Trophoblast cell (in vitro differentiated cells and primary cell): ENCODE data around the gene RNF167.

Source experiments
- DNase-seq, 2 donors: peaks; one replicate each; pipeline ENCODE4 v3.0.0-alpha.2; 2016
- H2AFZ ChIP-seq: 2 replicates; pipeline ENCODE4 v1.6.1; 2013; ENCODE audit warnings: low read length, moderate library complexity, mild to moderate bottlenecking; ENCODE audit not compliant: insufficient read depth, poor library complexity
- H2AK5ac ChIP-seq: 2 replicates; pipeline ENCODE4 v1.6.1; 2013; ENCODE audit warnings: mild to moderate bottlenecking, low read length
- H2BK120ac ChIP-seq: 2 replicates; pipeline ENCODE4 v1.6.1; 2013; ENCODE audit warnings: low read length, mild to moderate bottlenecking, moderate library complexity; ENCODE audit not compliant: insufficient read depth, poor library complexity
- H2BK12ac ChIP-seq: 2 replicates; pipeline ENCODE4 v1.6.1; 2013; ENCODE audit warnings: mild to moderate bottlenecking, low read length, moderate library complexity
- H2BK5ac ChIP-seq: 2 replicates; pipeline ENCODE4 v1.6.1; 2013; ENCODE audit warnings: low read length, low read depth, moderate library complexity, mild to moderate bottlenecking; ENCODE audit not compliant: poor library complexity
- H3K14ac ChIP-seq: 2 replicates; pipeline ENCODE4 v1.6.1; 2013; ENCODE audit warnings: mild to moderate bottlenecking, low read length
- H3K18ac ChIP-seq: 2 replicates; pipeline ENCODE4 v1.6.1; 2013; ENCODE audit warnings: mild to moderate bottlenecking, low read length
- H3K23ac ChIP-seq: 2 replicates; pipeline ENCODE4 v1.6.1; 2013; ENCODE audit warnings: low read length
- H3K27ac ChIP-seq: 2 replicates; pipeline ENCODE4 v1.5.1; 2013; ENCODE audit warnings: low read depth, mild to moderate bottlenecking, inconsistent platforms, low read length, moderate library complexity
- H3K27me3 ChIP-seq: 2 replicates; pipeline ENCODE4 v1.6.1; 2013; ENCODE audit warnings: inconsistent platforms, mild to moderate bottlenecking, low read length, moderate library complexity; ENCODE audit not compliant: insufficient read depth
- H3K36me3 ChIP-seq, 2 experiments: 1 replicate in 1 of 2; 2 replicates in 1 of 2; pipeline ENCODE4 v1.6.1; 2013; ENCODE audit warnings: low read length in 2 of 2, mild to moderate bottlenecking in 2 of 2, moderate library complexity in 1 of 2; ENCODE audit not compliant: insufficient read depth in 2 of 2, control insufficient read depth in 1 of 2
- H3K4ac ChIP-seq: 2 replicates; pipeline ENCODE4 v1.6.1; 2013; ENCODE audit warnings: low read depth, mild to moderate bottlenecking, low read length, moderate library complexity
- H3K4me1 ChIP-seq, 2 experiments: 1 replicate in 1 of 2; 2 replicates in 1 of 2; pipeline ENCODE4 v1.6.1; 2013; ENCODE audit warnings: low read length in 2 of 2, mild to moderate bottlenecking in 2 of 2, moderate library complexity in 1 of 2; ENCODE audit not compliant: insufficient read depth in 2 of 2, control insufficient read depth in 1 of 2
- H3K4me2 ChIP-seq: 2 replicates; pipeline ENCODE4 v1.6.1; 2013; ENCODE audit warnings: inconsistent platforms, mild to moderate bottlenecking, low read length, moderate library complexity
- H3K4me3 ChIP-seq: 2 replicates; pipeline ENCODE4 v1.5.1; 2013; ENCODE audit warnings: mild to moderate bottlenecking, low read depth, low read length, inconsistent platforms
- H3K79me1 ChIP-seq: one replicate; pipeline ENCODE4 v1.6.1; 2013; ENCODE audit warnings: low read length
- H3K79me2 ChIP-seq: 2 replicates; pipeline ENCODE4 v1.6.1; 2013; ENCODE audit warnings: low read length, mild to moderate bottlenecking; ENCODE audit not compliant: control insufficient read depth, insufficient read depth, poor library complexity
- H3K9ac ChIP-seq: 2 replicates; pipeline ENCODE4 v1.6.1; 2013; ENCODE audit warnings: mild to moderate bottlenecking, low read length
- H3K9me3 ChIP-seq: 2 replicates; pipeline ENCODE4 v1.6.1; 2013; ENCODE audit warnings: low read depth, mild to moderate bottlenecking, control low read depth, inconsistent platforms, low read length; ENCODE audit not compliant: insufficient read depth
- H4K12ac ChIP-seq: 2 replicates; pipeline ENCODE4 v1.6.1; 2013; ENCODE audit warnings: low read depth, mild to moderate bottlenecking, low read length, moderate library complexity
- H4K8ac ChIP-seq: 2 replicates; pipeline ENCODE4 v1.6.1; 2013; ENCODE audit warnings: low read depth, mild to moderate bottlenecking, low read length, moderate library complexity
- H4K91ac ChIP-seq: one replicate; pipeline ENCODE4 v1.6.1; 2013; ENCODE audit warnings: low read depth, mild to moderate bottlenecking, low read length, moderate library complexity
- WGBS: extraction: QIAGEN DNeasy Blood & Tissue Kit; methylation state at CpG from one replicate; pipeline ENCODE4 v1.1.7; 2013; ENCODE audit warnings: missing lambda C conversion rate; ENCODE audit not compliant: insufficient read length, insufficient coverage; ENCODE audit errors: extremely low coverage; 5-methylcytosine and 5-hydroxymethylcytosine counted together

Gene RNF167

GRCh38 chr17:4965311-4965986 is 25.4 kb downstream of the RNF167 start:
- Histone ChIP-seq H3K4me3 (no peak overlapping the region), H3K4ac (no peak overlapping the region), H3K79me1 (peaks cover 27% of the 10 kb centered on the region), H3K4me1 (peaks cover 15 to 20% of the 10 kb centered on the region in 2 experiments), H3K4me2 (no peak overlapping the region), H3K23ac (no peak overlapping the region), H2BK12ac (no peak overlapping the region), H3K9ac (no peak overlapping the region), H4K12ac (no peak overlapping the region), H3K9me3 (no peaks in the 10 kb centered on the region), H2BK5ac (no peak overlapping the region), H3K14ac (no peak overlapping the region), H3K27ac (no peak overlapping the region), H2AFZ (no peak overlapping the region), H4K8ac (no peak overlapping the region), H2AK5ac (no peak overlapping the region), H2BK120ac (no peak overlapping the region), H3K79me2 (peaks cover 19% of the 10 kb centered on the region), H3K27me3 (no peaks in the 10 kb centered on the region), H4K91ac (no peak overlapping the region), H3K18ac (no peak overlapping the region), H3K36me3 (peaks cover 12 to 14% of the 10 kb centered on the region in 2 experiments)
- peak; percentile 86 to 89 for DNase-seq
- WGBS: no CpG with 5 or more reads among the region's 15 CpGs

DNA sequence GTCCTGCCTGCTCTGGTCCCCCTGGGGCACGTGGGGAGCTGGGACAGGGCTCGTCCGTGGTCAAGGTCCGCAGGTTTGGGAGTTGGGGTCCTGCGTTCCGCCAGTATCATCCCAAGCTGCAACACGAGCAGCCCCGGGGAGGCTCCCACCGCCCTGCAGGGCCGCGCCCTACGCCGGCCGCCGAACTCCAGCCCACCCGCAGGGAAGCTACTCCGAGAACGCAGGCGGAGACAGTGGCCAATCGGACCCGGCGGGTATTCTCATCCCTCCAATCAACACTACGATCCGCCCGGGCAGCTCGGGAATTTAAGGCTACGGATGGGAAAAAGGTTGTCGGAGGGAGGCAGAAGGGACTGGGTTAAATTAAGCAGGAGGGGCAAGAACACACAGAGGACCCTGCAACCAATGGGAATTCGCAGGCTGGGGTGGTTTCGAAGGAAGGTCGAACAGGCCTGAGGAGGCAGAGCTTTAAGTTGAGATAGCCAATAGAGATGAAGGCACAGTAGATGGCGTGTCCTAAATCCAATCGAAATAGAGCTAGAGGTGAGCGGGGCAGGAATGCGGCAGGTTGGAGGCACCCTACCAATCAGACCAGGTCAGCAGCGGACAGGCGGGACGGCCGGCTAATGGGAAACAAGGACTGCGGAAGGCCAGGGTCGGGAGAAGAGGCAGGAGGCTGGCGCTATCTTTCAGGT is 26.9 kb downstream of the RNF167 start:
- H3K4ac ChIP-seq: peak overlapping the region; percentile 76
- H4K91ac ChIP-seq: peak overlapping the region; percentile 98
- peak overlapping the region; percentile 93 for H3K14ac ChIP-seq
- peak overlapping the region; percentile 99 for H3K27ac ChIP-seq
- H3K4me1 ChIP-seq: peaks cover 15 to 20% of the 10 kb centered on the region in 2 experiments
- DNase-seq: peak; percentile 99 to 100
- peak overlapping the region; percentile 93 for H4K12ac ChIP-seq
- no CpG with 5 or more reads among the region's 42 CpGs for WGBS
- peaks cover 9 to 15% of the 10 kb centered on the region in 2 experiments for H3K36me3 ChIP-seq
- H2AK5ac ChIP-seq: peak overlapping the region; percentile 94
- no peak overlapping the region for H3K23ac ChIP-seq
- H3K27me3 ChIP-seq: no peaks in the 10 kb centered on the region
- H3K9me3 ChIP-seq: no peaks in the 10 kb centered on the region
- H3K4me2 ChIP-seq: peak overlapping the region; percentile 87
- peak overlapping the region; percentile 82 for H3K4me3 ChIP-seq
- H3K79me2 ChIP-seq: peaks cover 19% of the 10 kb centered on the region
- peak overlapping the region; percentile 84 for H2BK120ac ChIP-seq
- peak overlapping the region; percentile 91 for H4K8ac ChIP-seq
- H2BK5ac ChIP-seq: peak overlapping the region; percentile 71
- H3K9ac ChIP-seq: peak overlapping the region; percentile 90
- peak overlapping the region; percentile 38 for H2AFZ ChIP-seq
- peaks cover 27% of the 10 kb centered on the region for H3K79me1 ChIP-seq
- peak overlapping the region; percentile 85 for H3K18ac ChIP-seq
- H2BK12ac ChIP-seq: peak overlapping the region; percentile 11

GRCh38 chr17:4967539-4968485 is 27.7 kb downstream of the RNF167 start, which contains the start of gene SPAG7:
TSS of gene SPAG7 (minus strand) at chr17:4967817. CDS start at chr17:4967804, 13 bp downstream.
- peak within 1 kb of the TSS; percentile 77 for H2AFZ ChIP-seq
- peak within 1 kb of the TSS; percentile 84 for H2BK120ac ChIP-seq
- H3K36me3 ChIP-seq: peaks cover 15 to 22% of the 10 kb centered on the region in 2 experiments
- H3K4me3 ChIP-seq: peak within 1 kb of the TSS; percentile 84
- peak within 1 kb of the TSS; percentile 90 for H3K18ac ChIP-seq
- H4K12ac ChIP-seq: peak within 1 kb of the TSS; percentile 93
- no peak within 1 kb of the TSS for H3K23ac ChIP-seq
- H4K91ac ChIP-seq: peak within 1 kb of the TSS; percentile 98
- peak within 1 kb of the TSS; percentile 87 for H3K4me2 ChIP-seq
- H3K79me1 ChIP-seq: peaks cover 27% of the 10 kb centered on the region
- H3K4ac ChIP-seq: peak within 1 kb of the TSS; percentile 88
- H3K4me1 ChIP-seq: peaks cover 15 to 20% of the 10 kb centered on the region in 2 experiments
- H2BK12ac ChIP-seq: peak within 1 kb of the TSS; percentile 26
- H3K27ac ChIP-seq: peak within 1 kb of the TSS; percentile 99
- peak within 1 kb of the TSS; percentile 91 for H4K8ac ChIP-seq
- peak; percentile 94 to 97 for DNase-seq
- peak within 1 kb of the TSS; percentile 94 for H2AK5ac ChIP-seq
- H3K79me2 ChIP-seq: peaks cover 19% of the 10 kb centered on the region
- no CpG with 5 or more reads among the region's 66 CpGs for WGBS
- H3K27me3 ChIP-seq: no peaks in the 10 kb centered on the region
- H3K9ac ChIP-seq: peak within 1 kb of the TSS; percentile 97
- peak within 1 kb of the TSS; percentile 93 for H3K14ac ChIP-seq
- H3K9me3 ChIP-seq: no peaks in the 10 kb centered on the region
- peak within 1 kb of the TSS; percentile 92 for H2BK5ac ChIP-seq
